Measurements from ENCODE around the gene RASAL2.

DNA sequence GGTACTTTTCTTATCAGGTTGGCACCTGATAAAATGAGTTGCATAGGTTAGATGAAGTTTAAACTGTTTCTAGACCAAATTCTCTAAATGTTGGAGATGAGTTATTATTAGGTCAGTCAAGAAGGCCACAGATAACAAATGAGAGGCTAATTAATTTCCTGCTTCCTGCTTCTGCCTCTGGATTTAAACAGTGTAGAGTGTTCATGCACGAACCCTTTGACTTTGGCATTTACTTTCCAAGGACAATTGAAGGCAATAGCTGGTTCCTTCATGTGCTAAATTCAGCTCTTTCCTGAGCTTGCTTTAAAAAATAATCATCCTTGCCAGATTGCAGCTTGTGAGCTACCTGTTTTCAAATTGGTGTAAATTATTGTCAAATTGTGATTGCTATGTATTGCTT lies 80.6 kb downstream of the RASAL2 start:
- TF ChIP-seq POLR2AphosphoS5 (IDR thresholded peaks at IDR 0.05; ENCODE audit: low read depth, low read length) (no peak), POLR2A (IDR thresholded peaks at IDR 0.05; ENCODE audit: low read depth, low read length) (no peak), TAF1 (IDR thresholded peaks at IDR 0.05; ENCODE audit: borderline replicate concordance, low read depth, low read length) (no peak)

Data from GM12892 (cell line).